Mucosa of descending colon (tissue), 3 donors: ENCODE data around the gene TBC1D14. TPM values are rescaled to one million over a fixed set of nuclear protein-coding genes. Genes with fewer than 3 reads are reported as not detected.
"Not testable (repeated sequence)": the region's sequence is repeated elsewhere in the genome, so short reads cannot be mapped to it uniquely, and the experiment has no call there.

Experiments
- ATAC-seq: fragments of 200-7000 bp; cut with Tn5 transposase; one replicate; pipeline ENCODE4 v1.9.1; 2020; ENCODE audit warnings: mild to moderate bottlenecking, moderate library complexity
- DNase-seq, 3 donors: peaks; one replicate each; pipeline ENCODE4 v3.0.0-alpha.2; 2020
- H3K36me3 ChIP-seq: fragments of 200-600 bp; one replicate; pipeline ENCODE4 v1.8.0; 2021; ENCODE audit warnings: low read depth, mild to moderate bottlenecking
- H3K4me1 ChIP-seq: fragments of 200-600 bp; one replicate; pipeline ENCODE4 v1.8.0; 2021; ENCODE audit warnings: low read depth, mild to moderate bottlenecking
- H3K4me3 ChIP-seq: fragments of 200-600 bp; one replicate; pipeline ENCODE4 v1.8.0; 2021; ENCODE audit warnings: mild to moderate bottlenecking
- H3K9me3 ChIP-seq: fragments of 200-600 bp; one replicate; pipeline ENCODE4 v1.8.0; 2021; ENCODE audit warnings: mild to moderate bottlenecking
- CTCF ChIP-seq: fragments of 200-600 bp; IDR thresholded peaks from one replicate; pipeline ENCODE4 v1.8.0; 2022; ENCODE audit warnings: antibody characterized with exemption, mild to moderate bottlenecking
- intact Hi-C, 2 donors: fragments of 100-400 bp; cut with DNase I in 1 of 2; cut with micrococcal nuclease in 1 of 2; formaldehyde crosslinking; loops; one replicate each; pipeline versions ENCODE4 v1.11.0 to v1.11.1; 2022; cut with DNase I, micrococcal nuclease
- total RNA-seq, 3 donors: library from RNA; stranded (reverse); fragmentation: NEBNext Ultra II Directional in 2 of 3; extraction: Animal tissue kit (Norgen Biotek cat#: 25700) in 2 of 3; gene quantifications; one replicate each; pipeline versions ENCODE4 v1.2.1 to v1.2.4, GENCODE V29; 2021 to 2023
- donor health status: DM: no; HTN: no; CAD: no; lungs with moderate emphysema.
- donor health status: DM: no; HTN: no; CAD: no.
- donor health status: DM: no; HTN: yes; CAD: no.

The TBC1D14 gene
- total RNA-seq, 3 donors from 2014 or later, result 51.8 to 70.8 (median 56.2) TPM

- Histone ChIP-seq H3K36me3 (no peaks in the 10 kb centered on the region), H3K9me3 (no peaks in the 10 kb centered on the region), H3K4me1 (peaks cover 19% of the 10 kb centered on the region), H3K4me3 (peak overlapping the region; percentile 74)
- peak in 1 of 3 donors; percentile 54 for DNase-seq
- intact Hi-C loops, result loop anchor here in 1 of 2 donors (10.0 kb wide), 1 partner anchor 76 kb away; no protein-coding TSS in a partner anchor
- TF ChIP-seq CTCF, result no peak
- no peak for ATAC-seq
Observed at GRCh38 chr4:6908432-6909112, 1.1 kb upstream of the TBC1D14 start.

GRCh38 chr4:6909970-6910339 lies 329 bp downstream of the TBC1D14 start:
- no peaks in the 10 kb centered on the region for H3K9me3 ChIP-seq
- no peaks in the 10 kb centered on the region for H3K36me3 ChIP-seq
- peak overlapping the region; percentile 74 for H3K4me3 ChIP-seq
- DNase-seq, result peak in 2 of 3 donors; percentile 70 to 76
- peak; percentile 49 for ATAC-seq
- peaks cover 24% of the 10 kb centered on the region for H3K4me1 ChIP-seq
- TF ChIP-seq CTCF, result no peak
- intact Hi-C loops, result loop anchor here (10.0 kb wide), 2 partner anchors 65 to 75 kb away; no protein-coding TSS in a partner anchor

GRCh38 chr4:6910340-6910959 lies 824 bp downstream of the TBC1D14 start:
- peaks cover 29% of the 10 kb centered on the region for H3K4me1 ChIP-seq
- H3K4me3 ChIP-seq, result peak overlapping the region; percentile 74
- intact Hi-C loops, result loop anchor here in 1 of 2 donors (10.0 kb wide), 1 partner anchor 64 kb away; no protein-coding TSS in a partner anchor
- no peaks in the 10 kb centered on the region for H3K36me3 ChIP-seq
- ATAC-seq, result peak; percentile 10
- peak in 2 of 3 donors; percentile 62 to 64 for DNase-seq
- TF ChIP-seq CTCF, result no peak
- no peaks in the 10 kb centered on the region for H3K9me3 ChIP-seq

- intact Hi-C loops, result loop anchor here in 1 of 2 donors (10.0 kb wide), 1 partner anchor 64 kb away; no protein-coding TSS in a partner anchor
- Histone ChIP-seq H3K4me1 (peaks cover 37% of the 10 kb centered on the region), H3K36me3 (no peaks in the 10 kb centered on the region), H3K4me3 (peak overlapping the region; percentile 74), H3K9me3 (no peaks in the 10 kb centered on the region)
- TF ChIP-seq CTCF, result no peak
- peak in 1 of 3 donors; percentile 45 for DNase-seq
- no peak for ATAC-seq
Observed at GRCh38 chr4:6910960-6911874, 1.6 kb downstream of the TBC1D14 start.

GRCh38 chr4:6911917-6912316 lies 2.3 kb downstream of the TBC1D14 start:
- ATAC-seq, H3K36me3 ChIP-seq, DNase-seq, H3K4me3 ChIP-seq, H3K9me3 ChIP-seq: not testable (repeated sequence)
- H3K4me1 ChIP-seq, result peaks cover 44% of the 10 kb centered on the region
- intact Hi-C loops, result loop anchor here in 1 of 2 donors (10.0 kb wide), 1 partner anchor 63 kb away; no protein-coding TSS in a partner anchor
